PFSK-1 (cell line): ENCODE measurements around the gene LGR4.

Experiments used
- FOXP2 ChIP-seq: optimal IDR thresholded peaks from 2 replicates; pipeline ENCODE3; 2011; ENCODE audit warnings: borderline replicate concordance, control low read depth, inconsistent platforms; ENCODE audit not compliant: insufficient read depth; ENCODE audit errors: extremely low read length, extremely low read depth
- POLR2AphosphoS5 ChIP-seq: IDR thresholded peaks from 2 replicates; pipeline ENCODE4 v1.6.1; 2012; ENCODE audit warnings: low read depth, mild to moderate bottlenecking, control low read depth, low read length, moderate library complexity
- SIN3A ChIP-seq: IDR thresholded peaks from 2 replicates; pipeline ENCODE4 v1.6.1; 2012; ENCODE audit warnings: mild to moderate bottlenecking, low read length, moderate library complexity, borderline replicate concordance; ENCODE audit not compliant: insufficient read depth
- TAF1 ChIP-seq: IDR thresholded peaks from 2 replicates; pipeline ENCODE4 v1.6.1; 2012; ENCODE audit warnings: low read length, control low read depth, borderline replicate concordance; ENCODE audit not compliant: insufficient read depth
- TF ChIP-seq, protein P1 (sequence below), 2 experiments: IDR thresholded peaks; 2 replicates each; pipeline versions ENCODE4 v1.6.1 to v1.8.0; 2011 to 2012; ENCODE audit warnings: low read depth in 2 of 2, low read length in 2 of 2, control low read depth in 1 of 2, inconsistent platforms in 1 of 2, mild to moderate bottlenecking in 1 of 2, moderate library complexity in 1 of 2; ENCODE audit not compliant: insufficient read depth in 1 of 2

LGR4 gene

DNA sequence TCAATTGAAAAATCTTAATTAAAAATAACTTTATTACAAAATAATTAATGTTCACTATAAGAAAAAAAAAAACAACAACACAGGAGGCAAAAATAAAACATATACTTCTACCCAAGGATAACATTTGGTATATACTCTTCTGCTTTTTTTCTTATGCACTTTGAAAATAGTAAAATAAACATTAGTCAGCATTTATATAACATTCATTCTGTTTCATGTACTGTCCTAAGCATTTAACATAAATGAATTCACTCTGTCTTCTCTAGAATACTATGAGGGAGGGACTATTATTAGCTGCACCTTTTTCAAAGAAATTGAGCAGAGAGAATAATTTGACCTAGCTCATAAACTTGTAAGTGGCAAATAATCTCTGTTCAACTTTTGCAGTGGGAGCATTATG, 61.3 kb downstream of the LGR4 start:
- TF ChIP-seq POLR2AphosphoS5 (peak; percentile 13; the same call in 1 of the 2 replicates), SIN3A (no peak)

DNA sequence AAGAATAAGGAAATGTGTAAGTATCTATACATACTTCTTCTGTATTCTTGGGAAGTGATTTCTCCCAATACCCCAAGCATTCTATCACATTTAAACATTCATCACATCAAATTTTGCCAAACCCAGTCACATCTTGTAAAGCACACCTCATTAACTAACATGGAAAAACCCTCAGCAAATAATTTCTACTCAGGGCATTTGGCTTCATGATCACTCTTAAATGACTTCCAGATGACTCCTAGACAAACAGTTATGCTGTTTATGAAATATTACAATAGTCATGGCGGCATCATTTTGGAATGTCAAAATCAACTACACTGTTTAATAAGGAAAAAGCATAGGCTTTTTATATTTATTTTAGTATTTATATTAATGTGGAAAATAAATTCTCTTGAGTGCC, 62.3 kb downstream of the LGR4 start:
- TF ChIP-seq TAF1: no peak

DNA sequence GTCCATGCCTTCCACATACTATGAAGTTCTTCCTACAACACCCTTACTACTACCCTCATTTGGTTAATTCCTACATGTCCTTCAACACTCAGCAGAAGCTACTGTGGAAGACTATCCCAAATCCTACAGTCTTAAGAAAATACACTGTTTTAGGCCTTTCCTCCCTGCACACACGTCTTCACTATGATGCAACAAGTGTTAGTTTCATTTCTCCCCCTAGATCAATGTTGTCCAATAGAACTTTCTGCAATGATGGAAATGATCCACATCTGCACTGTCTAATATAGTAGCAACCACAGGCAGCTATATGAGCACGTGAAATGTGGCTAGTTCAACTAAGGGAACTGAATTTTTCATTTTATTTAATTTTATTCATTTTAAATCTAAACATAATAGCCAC, 62.8 kb downstream of the LGR4 start:
- TF ChIP-seq FOXP2 (no peak), TAF1 (no peak), SIN3A (no peak), POLR2AphosphoS5 (no peak)
- TF ChIP-seq, protein P1, sequence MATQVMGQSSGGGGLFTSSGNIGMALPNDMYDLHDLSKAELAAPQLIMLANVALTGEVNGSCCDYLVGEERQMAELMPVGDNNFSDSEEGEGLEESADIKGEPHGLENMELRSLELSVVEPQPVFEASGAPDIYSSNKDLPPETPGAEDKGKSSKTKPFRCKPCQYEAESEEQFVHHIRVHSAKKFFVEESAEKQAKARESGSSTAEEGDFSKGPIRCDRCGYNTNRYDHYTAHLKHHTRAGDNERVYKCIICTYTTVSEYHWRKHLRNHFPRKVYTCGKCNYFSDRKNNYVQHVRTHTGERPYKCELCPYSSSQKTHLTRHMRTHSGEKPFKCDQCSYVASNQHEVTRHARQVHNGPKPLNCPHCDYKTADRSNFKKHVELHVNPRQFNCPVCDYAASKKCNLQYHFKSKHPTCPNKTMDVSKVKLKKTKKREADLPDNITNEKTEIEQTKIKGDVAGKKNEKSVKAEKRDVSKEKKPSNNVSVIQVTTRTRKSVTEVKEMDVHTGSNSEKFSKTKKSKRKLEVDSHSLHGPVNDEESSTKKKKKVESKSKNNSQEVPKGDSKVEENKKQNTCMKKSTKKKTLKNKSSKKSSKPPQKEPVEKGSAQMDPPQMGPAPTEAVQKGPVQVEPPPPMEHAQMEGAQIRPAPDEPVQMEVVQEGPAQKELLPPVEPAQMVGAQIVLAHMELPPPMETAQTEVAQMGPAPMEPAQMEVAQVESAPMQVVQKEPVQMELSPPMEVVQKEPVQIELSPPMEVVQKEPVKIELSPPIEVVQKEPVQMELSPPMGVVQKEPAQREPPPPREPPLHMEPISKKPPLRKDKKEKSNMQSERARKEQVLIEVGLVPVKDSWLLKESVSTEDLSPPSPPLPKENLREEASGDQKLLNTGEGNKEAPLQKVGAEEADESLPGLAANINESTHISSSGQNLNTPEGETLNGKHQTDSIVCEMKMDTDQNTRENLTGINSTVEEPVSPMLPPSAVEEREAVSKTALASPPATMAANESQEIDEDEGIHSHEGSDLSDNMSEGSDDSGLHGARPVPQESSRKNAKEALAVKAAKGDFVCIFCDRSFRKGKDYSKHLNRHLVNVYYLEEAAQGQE (IDR thresholded peaks at IDR 0.05; ENCODE audit: insufficient read depth in 1 of 2, low read depth in 2 of 2, low read length in 2 of 2): no peak

DNA sequence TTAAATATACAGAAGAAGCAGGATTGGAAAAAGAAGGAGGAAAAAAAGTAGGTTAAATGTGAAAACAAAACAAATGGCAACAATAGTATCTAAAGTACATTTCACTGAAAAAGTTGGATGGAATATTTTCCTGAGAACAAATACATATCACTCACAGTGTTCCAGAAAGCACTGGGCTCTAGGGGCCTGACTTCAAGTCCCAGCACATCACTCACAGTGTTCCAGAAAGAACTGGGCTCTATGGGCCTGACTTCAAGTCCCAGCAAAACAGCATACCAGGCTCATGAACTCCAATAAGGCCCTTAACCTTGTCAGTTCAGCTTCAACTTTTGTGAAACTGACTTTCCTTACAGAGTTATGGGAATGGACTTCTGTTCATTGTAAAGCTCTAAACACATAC, 63.5 kb downstream of the LGR4 start:
- TF ChIP-seq POLR2AphosphoS5 (no peak), FOXP2 (no peak), SIN3A (no peak), TAF1 (no peak)
- TF ChIP-seq, protein P1 (IDR thresholded peaks at IDR 0.05; ENCODE audit: insufficient read depth in 1 of 2, low read depth in 2 of 2, low read length in 2 of 2): no peak

DNA sequence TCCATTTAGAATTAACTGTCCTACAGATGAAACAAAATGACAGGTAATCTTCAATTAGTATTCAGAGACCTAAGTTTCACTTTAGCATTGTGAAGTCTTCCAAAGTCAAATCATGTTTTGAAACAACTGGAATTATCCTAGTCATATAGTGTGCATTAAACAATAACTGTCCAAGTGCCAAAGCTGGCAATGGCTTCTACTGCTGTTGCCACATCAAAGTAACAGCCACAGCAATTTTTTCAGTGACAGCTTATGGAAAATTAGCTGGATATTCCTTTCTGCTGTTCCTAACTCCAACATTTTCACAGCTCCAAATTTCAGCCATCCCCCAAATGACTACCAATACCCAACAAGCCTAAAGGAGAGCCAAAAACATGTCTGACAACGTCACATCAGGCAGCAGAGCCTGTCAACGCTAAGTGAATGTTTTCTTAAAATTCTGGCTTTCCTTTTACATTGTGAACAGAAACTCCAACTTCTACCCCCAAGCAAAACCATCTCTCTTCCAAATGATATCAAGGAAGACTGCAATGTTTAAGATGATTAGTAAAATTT, 64.3 kb downstream of the LGR4 start:
- TF ChIP-seq FOXP2: no peak
- TF ChIP-seq, protein P1 (IDR thresholded peaks at IDR 0.05; ENCODE audit: insufficient read depth in 1 of 2, low read depth in 2 of 2, low read length in 2 of 2): no peak
- TF ChIP-seq SIN3A: no peak

DNA sequence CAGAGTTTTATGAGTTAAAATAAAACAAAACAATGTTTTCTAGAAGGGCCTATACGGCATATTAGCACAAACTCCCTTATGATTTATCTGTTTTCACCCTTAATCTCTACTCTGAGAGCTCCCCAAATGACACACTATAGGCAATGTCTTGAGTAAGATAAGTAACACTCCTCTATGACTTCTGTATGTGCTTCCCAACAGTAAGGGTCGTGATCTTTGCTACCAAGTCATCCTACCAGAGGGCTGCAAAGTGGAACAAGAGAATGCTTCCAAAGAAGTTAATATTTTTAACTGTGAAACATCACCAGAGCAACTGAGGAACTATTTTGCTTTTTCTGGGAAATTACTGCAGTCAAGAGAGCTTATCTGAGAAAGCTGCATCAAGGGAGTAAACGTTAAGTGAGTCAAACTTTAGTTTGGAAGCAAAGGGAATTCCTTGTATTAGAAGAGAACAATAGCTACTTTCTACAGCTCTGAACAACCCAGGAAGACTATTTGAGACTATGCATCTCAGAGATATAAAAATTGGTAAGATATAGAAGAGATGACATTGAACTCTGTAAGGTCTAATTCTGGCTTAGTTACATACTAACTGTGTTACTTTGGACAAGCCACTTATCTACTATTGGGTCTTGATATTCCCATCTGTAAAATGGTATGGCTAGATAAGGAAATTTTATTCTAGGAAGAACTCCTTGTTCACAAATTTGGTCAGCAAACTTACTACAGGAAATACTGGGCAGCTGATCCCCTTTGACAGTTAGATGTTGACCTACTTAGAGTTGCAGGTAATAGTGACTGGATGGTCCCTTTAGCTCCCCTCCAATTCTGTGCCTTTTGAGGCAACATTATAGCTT, 65.9 kb downstream of the LGR4 start:
- TF ChIP-seq SIN3A (no peak), FOXP2 (no peak)

DNA sequence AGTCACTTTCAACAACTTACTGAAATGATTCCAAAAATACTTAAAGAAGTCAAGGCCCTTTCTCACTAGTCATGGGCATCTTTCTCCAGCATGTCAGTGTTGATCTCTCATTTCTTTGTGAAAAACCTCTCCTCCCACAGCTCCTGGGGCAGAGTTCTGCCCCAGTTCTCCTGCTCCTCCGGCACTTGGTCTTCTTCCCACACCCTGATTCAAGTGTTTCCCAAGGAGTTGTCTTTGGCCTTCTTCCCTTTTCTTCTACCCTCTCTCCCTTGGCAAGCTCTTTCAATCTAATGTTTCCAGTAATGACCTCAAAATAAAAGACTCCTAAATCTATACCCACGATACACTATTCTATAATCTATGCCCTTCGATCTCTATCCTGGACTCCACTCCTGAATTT, 67.5 kb downstream of the LGR4 start:
- no peak for TF ChIP-seq POLR2AphosphoS5
- TF ChIP-seq, protein P1 (IDR thresholded peaks at IDR 0.05; ENCODE audit: insufficient read depth in 1 of 2, low read depth in 2 of 2, low read length in 2 of 2): no peak
- no peak for TF ChIP-seq FOXP2
- TF ChIP-seq SIN3A: no peak
- no peak for TF ChIP-seq TAF1
